ENCODE data around the gene CDK11B. TPM values are rescaled to one million over a fixed set of nuclear protein-coding genes. Genes with fewer than 3 reads are reported as not detected.
"Not testable (repeated sequence)": the region's sequence is repeated elsewhere in the genome, so short reads cannot be mapped to it uniquely, and the experiment has no call there.

The CDK11B gene
- total and polyA plus RNA-seq, 2 donors (not counting 1 experiment from before 2014, with no cell fraction given): 14.1 to 36.3 TPM

- H3K4me3 Mint-ChIP-seq; POLR2A ChIA-PET; H3K27ac Mint-ChIP-seq; H2AFZ ChIP-seq (ENCODE audit: insufficient read depth, low read depth, low read length, poor library complexity, severe bottlenecking); H3K4me2 ChIP-seq (replicated peaks; ENCODE audit: low read depth, low read length, poor library complexity, severe bottlenecking); H3K4me1 Mint-ChIP-seq; ATAC-seq (ENCODE audit: low read depth); intact Hi-C loops (cut with micrococcal nuclease); H3K27ac ChIP-seq (ENCODE audit: low read length in 2 of 2); H3K79me2 ChIP-seq (ENCODE audit: control insufficient read depth, insufficient read depth, low read length); DNase-seq; CTCF ChIA-PET; H3K9me3 Mint-ChIP-seq (ENCODE audit: insufficient read depth); H3K4me3 ChIP-seq (ENCODE audit: control extremely low read depth in 1 of 5, extremely low read depth in 1 of 5, insufficient read depth in 1 of 5, low read depth in 2 of 5, low read length in 4 of 5); H3K27me3 Mint-ChIP-seq; H3K27me3 ChIP-seq (replicated peaks in 1 of 4; ENCODE audit: control extremely low read depth in 1 of 4, control insufficient read depth in 3 of 4, insufficient read depth in 4 of 4, low read length in 3 of 4); H4K20me1 ChIP-seq (ENCODE audit: control insufficient read depth, insufficient read depth, low read length, poor library complexity, severe bottlenecking); H3K9me3 ChIP-seq (ENCODE audit: control extremely low read depth in 1 of 3, control insufficient read depth in 2 of 3, insufficient read depth in 1 of 3, low read length in 2 of 3); H3K4me1 ChIP-seq (ENCODE audit: control insufficient read depth in 2 of 2, insufficient read depth in 2 of 2, low read length in 2 of 2); H3K9ac ChIP-seq (ENCODE audit: low read length): not testable (repeated sequence)
- H3K36me3 ChIP-seq (replicated peaks in 1 of 2; ENCODE audit: control extremely low read depth in 1 of 2, control insufficient read depth in 1 of 2, extremely low read depth in 1 of 2, insufficient read depth in 2 of 2, low read length in 1 of 2): peaks cover 4 to 38% of the 10 kb centered on the region in 2 experiments
- 97% methylated on average over 6 of the region's 17 CpGs for WGBS (ENCODE audit: insufficient coverage)
Measured at GRCh38 chr1:1647567-1648241, 11.1 kb downstream of the CDK11B start.

- H3K4me1 ChIP-seq (ENCODE audit: control insufficient read depth in 2 of 2, insufficient read depth in 2 of 2, low read length in 2 of 2); H3K79me2 ChIP-seq (ENCODE audit: control insufficient read depth, insufficient read depth, low read length); H3K4me3 ChIP-seq (ENCODE audit: control extremely low read depth in 1 of 5, extremely low read depth in 1 of 5, insufficient read depth in 1 of 5, low read depth in 2 of 5, low read length in 4 of 5); intact Hi-C loops (cut with micrococcal nuclease); H3K9me3 Mint-ChIP-seq (ENCODE audit: insufficient read depth); H3K9ac ChIP-seq (ENCODE audit: low read length); H3K27me3 Mint-ChIP-seq; H2AFZ ChIP-seq (ENCODE audit: insufficient read depth, low read depth, low read length, poor library complexity, severe bottlenecking); H3K4me2 ChIP-seq (replicated peaks; ENCODE audit: low read depth, low read length, poor library complexity, severe bottlenecking); ATAC-seq (ENCODE audit: low read depth); H3K27ac Mint-ChIP-seq; H3K4me1 Mint-ChIP-seq; H3K9me3 ChIP-seq (ENCODE audit: control extremely low read depth in 1 of 3, control insufficient read depth in 2 of 3, insufficient read depth in 1 of 3, low read length in 2 of 3); H4K20me1 ChIP-seq (ENCODE audit: control insufficient read depth, insufficient read depth, low read length, poor library complexity, severe bottlenecking); POLR2A ChIA-PET; DNase-seq; H3K4me3 Mint-ChIP-seq; H3K27me3 ChIP-seq (replicated peaks in 1 of 4; ENCODE audit: control extremely low read depth in 1 of 4, control insufficient read depth in 3 of 4, insufficient read depth in 4 of 4, low read length in 3 of 4); H3K27ac ChIP-seq (ENCODE audit: low read length in 2 of 2): not testable (repeated sequence)
- CTCF ChIA-PET: interaction anchor here (1.1 kb wide), 1 partner anchor 262 kb away, joined by 3 read pairs; no protein-coding TSS in a partner anchor
- no CpG with 5 or more reads among the region's 5 CpGs for WGBS (ENCODE audit: insufficient coverage)
- peaks cover 1 to 25% of the 10 kb centered on the region in 2 experiments for H3K36me3 ChIP-seq (replicated peaks in 1 of 2; ENCODE audit: control extremely low read depth in 1 of 2, control insufficient read depth in 1 of 2, extremely low read depth in 1 of 2, insufficient read depth in 2 of 2, low read length in 1 of 2)
Measured at GRCh38 chr1:1646326-1646725, 12.5 kb downstream of the CDK11B start.

GRCh38 chr1:1640711-1641461 is 17.9 kb downstream of the CDK11B start:
- not testable (repeated sequence) for H3K27ac Mint-ChIP-seq

GRCh38 chr1:1640081-1640480 is 18.7 kb downstream of the CDK11B start:
- H2AFZ ChIP-seq (ENCODE audit: insufficient read depth, low read depth, low read length, poor library complexity, severe bottlenecking); H3K4me1 Mint-ChIP-seq; ATAC-seq (ENCODE audit: low read depth); H3K27me3 ChIP-seq (replicated peaks in 1 of 4; ENCODE audit: control extremely low read depth in 1 of 4, control insufficient read depth in 3 of 4, insufficient read depth in 4 of 4, low read length in 3 of 4); DNase-seq; H3K27ac ChIP-seq (ENCODE audit: low read length in 2 of 2); H3K27me3 Mint-ChIP-seq; H3K4me2 ChIP-seq (replicated peaks; ENCODE audit: low read depth, low read length, poor library complexity, severe bottlenecking); H4K20me1 ChIP-seq (ENCODE audit: control insufficient read depth, insufficient read depth, low read length, poor library complexity, severe bottlenecking); H3K9ac ChIP-seq (ENCODE audit: low read length); H3K36me3 ChIP-seq (replicated peaks in 1 of 2; ENCODE audit: control extremely low read depth in 1 of 2, control insufficient read depth in 1 of 2, extremely low read depth in 1 of 2, insufficient read depth in 2 of 2, low read length in 1 of 2); CTCF ChIA-PET; H3K4me3 Mint-ChIP-seq; H3K9me3 Mint-ChIP-seq (ENCODE audit: insufficient read depth); H3K4me1 ChIP-seq (ENCODE audit: control insufficient read depth in 2 of 2, insufficient read depth in 2 of 2, low read length in 2 of 2); intact Hi-C loops (cut with micrococcal nuclease); H3K27ac Mint-ChIP-seq; H3K79me2 ChIP-seq (ENCODE audit: control insufficient read depth, insufficient read depth, low read length); POLR2A ChIA-PET; H3K4me3 ChIP-seq (ENCODE audit: control extremely low read depth in 1 of 5, extremely low read depth in 1 of 5, insufficient read depth in 1 of 5, low read depth in 2 of 5, low read length in 4 of 5); H3K9me3 ChIP-seq (ENCODE audit: control extremely low read depth in 1 of 3, control insufficient read depth in 2 of 3, insufficient read depth in 1 of 3, low read length in 2 of 3): not testable (repeated sequence)
- no CpG with 5 or more reads among the region's 25 CpGs for WGBS (ENCODE audit: insufficient coverage)

More at GRCh38 chr1:1640711-1641461, 17.9 kb downstream of the CDK11B start:
- intact Hi-C loops (cut with micrococcal nuclease); H3K27me3 Mint-ChIP-seq; H3K9ac ChIP-seq (ENCODE audit: low read length); H3K4me3 ChIP-seq (ENCODE audit: control extremely low read depth in 1 of 5, extremely low read depth in 1 of 5, insufficient read depth in 1 of 5, low read depth in 2 of 5, low read length in 4 of 5); ATAC-seq (ENCODE audit: low read depth); CTCF ChIA-PET; H3K4me2 ChIP-seq (replicated peaks; ENCODE audit: low read depth, low read length, poor library complexity, severe bottlenecking); POLR2A ChIA-PET; H2AFZ ChIP-seq (ENCODE audit: insufficient read depth, low read depth, low read length, poor library complexity, severe bottlenecking); DNase-seq; H3K27me3 ChIP-seq (replicated peaks in 1 of 4; ENCODE audit: control extremely low read depth in 1 of 4, control insufficient read depth in 3 of 4, insufficient read depth in 4 of 4, low read length in 3 of 4); H3K9me3 ChIP-seq (ENCODE audit: control extremely low read depth in 1 of 3, control insufficient read depth in 2 of 3, insufficient read depth in 1 of 3, low read length in 2 of 3); H3K4me3 Mint-ChIP-seq; H4K20me1 ChIP-seq (ENCODE audit: control insufficient read depth, insufficient read depth, low read length, poor library complexity, severe bottlenecking); H3K9me3 Mint-ChIP-seq (ENCODE audit: insufficient read depth); H3K36me3 ChIP-seq (replicated peaks in 1 of 2; ENCODE audit: control extremely low read depth in 1 of 2, control insufficient read depth in 1 of 2, extremely low read depth in 1 of 2, insufficient read depth in 2 of 2, low read length in 1 of 2); H3K4me1 Mint-ChIP-seq; H3K27ac ChIP-seq (ENCODE audit: low read length in 2 of 2); H3K79me2 ChIP-seq (ENCODE audit: control insufficient read depth, insufficient read depth, low read length); H3K4me1 ChIP-seq (ENCODE audit: control insufficient read depth in 2 of 2, insufficient read depth in 2 of 2, low read length in 2 of 2): not testable (repeated sequence)
- WGBS (ENCODE audit: insufficient coverage): 96% methylated on average over 11 of the region's 38 CpGs

All from B cell (primary cell).